ENCODE data around the gene TANGO2. TPM values are rescaled to one million over a fixed set of nuclear protein-coding genes. Genes with fewer than 3 reads are reported as not detected.
A peak's percentile ranks its signal among the peaks of the same experiment; 100 is the strongest.

The TANGO2 gene
- total RNA-seq, 1 donor, result 43.8 TPM

DNA sequence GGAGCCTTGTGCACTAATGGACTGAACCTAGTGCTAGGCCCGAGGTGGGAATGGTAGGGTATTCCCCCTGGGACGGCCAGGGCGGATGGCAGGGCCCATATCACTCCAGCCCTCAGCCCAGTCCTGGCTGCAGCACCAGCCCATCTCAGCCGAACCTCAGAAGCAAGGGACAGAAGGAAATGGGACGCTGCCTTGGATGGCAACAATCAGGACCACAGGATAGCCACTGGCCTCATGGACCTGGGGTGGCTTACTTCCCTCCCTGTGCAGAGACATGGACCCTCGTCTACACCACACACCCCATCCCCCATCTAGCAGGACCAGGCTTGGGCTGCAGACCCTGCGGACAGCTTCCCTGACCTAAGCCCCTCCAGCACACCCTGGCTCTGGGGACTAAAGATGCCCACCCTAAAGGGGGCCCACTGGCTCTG lies 28.4 kb upstream of the TANGO2 start:
- peak; percentile 71 for DNase-seq (ENCODE audit: insufficient read length, low spot score, missing footprints)
- Histone ChIP-seq H3K4me3 (ENCODE audit: insufficient read depth, low read length) (no peak overlapping the region), H3K36me3 (ENCODE audit: insufficient read depth, low read length) (no peaks in the 10 kb centered on the region), H3K4me1 (ENCODE audit: insufficient read depth, low read length) (peaks cover 34% of the 10 kb centered on the region), H4K20me1 (ENCODE audit: insufficient read depth, low read length) (no peaks in the 10 kb centered on the region), H3K4me2 (ENCODE audit: insufficient read depth, low read length) (no peak overlapping the region), H2AFZ (ENCODE audit: low read length) (no peak overlapping the region), H3K27me3 (ENCODE audit: insufficient read depth, low read length) (no peaks in the 10 kb centered on the region), H3K27ac (ENCODE audit: low read depth, low read length) (no peak overlapping the region), H3K9me3 (ENCODE audit: low read depth, low read length) (no peaks in the 10 kb centered on the region), H3K79me2 (ENCODE audit: insufficient read depth, low read length) (no peaks in the 10 kb centered on the region)
- TF ChIP-seq, protein P1, sequence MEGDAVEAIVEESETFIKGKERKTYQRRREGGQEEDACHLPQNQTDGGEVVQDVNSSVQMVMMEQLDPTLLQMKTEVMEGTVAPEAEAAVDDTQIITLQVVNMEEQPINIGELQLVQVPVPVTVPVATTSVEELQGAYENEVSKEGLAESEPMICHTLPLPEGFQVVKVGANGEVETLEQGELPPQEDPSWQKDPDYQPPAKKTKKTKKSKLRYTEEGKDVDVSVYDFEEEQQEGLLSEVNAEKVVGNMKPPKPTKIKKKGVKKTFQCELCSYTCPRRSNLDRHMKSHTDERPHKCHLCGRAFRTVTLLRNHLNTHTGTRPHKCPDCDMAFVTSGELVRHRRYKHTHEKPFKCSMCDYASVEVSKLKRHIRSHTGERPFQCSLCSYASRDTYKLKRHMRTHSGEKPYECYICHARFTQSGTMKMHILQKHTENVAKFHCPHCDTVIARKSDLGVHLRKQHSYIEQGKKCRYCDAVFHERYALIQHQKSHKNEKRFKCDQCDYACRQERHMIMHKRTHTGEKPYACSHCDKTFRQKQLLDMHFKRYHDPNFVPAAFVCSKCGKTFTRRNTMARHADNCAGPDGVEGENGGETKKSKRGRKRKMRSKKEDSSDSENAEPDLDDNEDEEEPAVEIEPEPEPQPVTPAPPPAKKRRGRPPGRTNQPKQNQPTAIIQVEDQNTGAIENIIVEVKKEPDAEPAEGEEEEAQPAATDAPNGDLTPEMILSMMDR (IDR thresholded peaks at IDR 0.05; ENCODE audit: extremely low read depth, low read depth, low read length), result no peak

DNA sequence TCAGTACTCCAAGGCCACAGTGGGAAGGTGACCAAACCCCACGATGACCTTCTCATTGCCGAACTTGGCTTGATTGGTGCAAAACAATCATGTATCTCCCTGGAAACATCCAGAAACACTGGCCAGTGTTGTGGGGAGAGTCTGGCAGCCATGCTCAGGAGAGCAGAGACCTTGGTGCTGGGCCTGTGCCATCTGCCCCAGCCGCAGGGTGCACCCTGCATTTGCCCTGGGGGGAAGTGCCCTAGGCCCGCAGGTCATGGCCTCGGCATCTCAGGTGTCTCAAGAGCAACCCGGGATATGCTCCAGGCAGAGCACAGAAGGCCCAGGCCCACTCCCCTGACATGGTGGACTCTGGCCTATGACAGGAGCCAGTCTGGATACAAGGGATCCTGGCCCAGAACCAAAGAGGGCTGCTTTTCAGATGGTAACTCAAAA lies 28.0 kb upstream of the TANGO2 start:
- DNase-seq (ENCODE audit: insufficient read length, low spot score, missing footprints), result peak; percentile 54
- Histone ChIP-seq H3K27me3 (ENCODE audit: insufficient read depth, low read length) (no peaks in the 10 kb centered on the region), H3K4me2 (ENCODE audit: insufficient read depth, low read length) (no peak overlapping the region), H3K27ac (ENCODE audit: low read depth, low read length) (no peak overlapping the region), H3K4me1 (ENCODE audit: insufficient read depth, low read length) (peaks cover 34% of the 10 kb centered on the region), H3K4me3 (ENCODE audit: insufficient read depth, low read length) (no peak overlapping the region), H3K9me3 (ENCODE audit: low read depth, low read length) (no peaks in the 10 kb centered on the region), H3K79me2 (ENCODE audit: insufficient read depth, low read length) (no peaks in the 10 kb centered on the region), H4K20me1 (ENCODE audit: insufficient read depth, low read length) (no peaks in the 10 kb centered on the region), H2AFZ (ENCODE audit: low read length) (no peak overlapping the region), H3K36me3 (ENCODE audit: insufficient read depth, low read length) (no peaks in the 10 kb centered on the region)
- TF ChIP-seq, protein P1 (IDR thresholded peaks at IDR 0.05; ENCODE audit: extremely low read depth, low read depth, low read length), result no peak

DNA sequence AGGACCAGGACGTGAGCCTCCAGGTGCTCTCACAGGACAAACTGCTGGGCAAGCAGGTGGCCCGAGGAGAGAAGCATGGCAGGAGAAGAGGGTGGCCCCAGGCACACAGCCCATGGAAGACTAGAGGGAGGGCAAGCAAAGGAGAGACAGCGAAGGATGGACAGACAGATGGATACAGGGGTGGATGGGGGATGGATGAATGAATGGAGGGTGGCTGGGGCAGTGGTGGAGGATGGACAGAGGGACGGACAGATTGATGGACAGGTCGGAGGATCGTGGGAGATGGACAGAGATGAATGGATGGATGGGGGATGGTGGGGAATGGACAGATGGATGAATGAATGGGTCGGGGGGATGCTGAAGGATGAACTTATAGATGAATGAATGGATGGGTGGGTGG lies 27.0 kb upstream of the TANGO2 start:
- no peak for DNase-seq (ENCODE audit: insufficient read length, low spot score, missing footprints)
- H2AFZ ChIP-seq (ENCODE audit: low read length), result no peak overlapping the region
- TF ChIP-seq, protein P1 (IDR thresholded peaks at IDR 0.05; ENCODE audit: extremely low read depth, low read depth, low read length), result no peak

DNA sequence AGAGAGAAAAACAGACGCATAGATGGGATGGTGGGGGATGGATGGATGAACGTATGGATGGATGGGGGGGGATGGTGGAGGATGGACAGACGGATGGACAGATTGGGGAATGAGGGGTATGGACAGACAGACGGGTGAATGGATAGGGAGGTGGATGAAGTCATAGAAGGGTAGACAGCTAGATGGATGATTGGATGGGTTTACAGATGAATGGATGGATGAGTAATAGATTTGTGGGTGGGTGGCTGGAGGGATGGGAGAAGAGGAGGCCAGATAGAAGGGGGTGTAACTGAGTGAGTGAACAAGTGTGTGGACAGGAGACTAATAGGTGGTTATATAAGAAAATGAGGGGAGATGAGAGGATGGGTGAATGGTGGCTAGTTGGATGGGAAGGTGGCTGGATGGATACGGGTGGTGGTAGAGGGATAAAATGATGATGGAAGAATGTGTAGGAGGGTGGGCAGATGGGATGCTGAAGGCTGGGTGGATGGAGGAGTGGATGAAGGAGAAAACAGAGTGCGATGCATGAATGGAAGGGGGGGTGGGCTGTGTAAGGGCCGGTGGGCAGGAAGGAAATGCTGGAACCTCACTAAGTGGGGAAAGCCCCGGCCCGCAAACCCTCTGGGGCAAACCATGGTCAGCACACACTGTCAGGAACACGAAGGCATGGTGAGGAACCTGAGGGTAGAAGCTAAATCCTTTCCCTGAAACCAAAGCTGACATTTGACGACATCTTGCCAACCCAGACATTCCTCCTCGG lies 25.9 kb upstream of the TANGO2 start:
- H3K4me3 ChIP-seq (ENCODE audit: insufficient read depth, low read length), result peak overlapping the region; percentile 38
- no peaks in the 10 kb centered on the region for H3K79me2 ChIP-seq (ENCODE audit: insufficient read depth, low read length)
- peak; percentile 96 for DNase-seq (ENCODE audit: insufficient read length, low spot score, missing footprints)
- H2AFZ ChIP-seq (ENCODE audit: low read length), result peak overlapping the region; percentile 68
- H3K36me3 ChIP-seq (ENCODE audit: insufficient read depth, low read length), result no peaks in the 10 kb centered on the region
- H3K27ac ChIP-seq (ENCODE audit: low read depth, low read length), result peak overlapping the region; percentile 63
- TF ChIP-seq, protein P1 (IDR thresholded peaks at IDR 0.05; ENCODE audit: extremely low read depth, low read depth, low read length), result no peak
- no peaks in the 10 kb centered on the region for H4K20me1 ChIP-seq (ENCODE audit: insufficient read depth, low read length)
- H3K4me1 ChIP-seq (ENCODE audit: insufficient read depth, low read length), result peaks cover 37% of the 10 kb centered on the region
- no peaks in the 10 kb centered on the region for H3K9me3 ChIP-seq (ENCODE audit: low read depth, low read length)
- H3K27me3 ChIP-seq (ENCODE audit: insufficient read depth, low read length), result no peaks in the 10 kb centered on the region
- H3K4me2 ChIP-seq (ENCODE audit: insufficient read depth, low read length), result peak overlapping the region; percentile 70

More for the DNA sequence above, 27.0 kb upstream of the TANGO2 start:
- no peak overlapping the region for H3K27ac ChIP-seq (ENCODE audit: low read depth, low read length)
- H3K4me1 ChIP-seq (ENCODE audit: insufficient read depth, low read length), result peaks cover 36% of the 10 kb centered on the region
- H3K4me2 ChIP-seq (ENCODE audit: insufficient read depth, low read length), result no peak overlapping the region
- H4K20me1 ChIP-seq (ENCODE audit: insufficient read depth, low read length), result no peaks in the 10 kb centered on the region
- H3K27me3 ChIP-seq (ENCODE audit: insufficient read depth, low read length), result no peaks in the 10 kb centered on the region
- no peaks in the 10 kb centered on the region for H3K79me2 ChIP-seq (ENCODE audit: insufficient read depth, low read length)
- no peaks in the 10 kb centered on the region for H3K36me3 ChIP-seq (ENCODE audit: insufficient read depth, low read length)
- no peak overlapping the region for H3K4me3 ChIP-seq (ENCODE audit: insufficient read depth, low read length)
- H3K9me3 ChIP-seq (ENCODE audit: low read depth, low read length), result no peaks in the 10 kb centered on the region

Data from osteoblast (primary cell).